Liver (tissue), 9 donors: Measurements from ENCODE around the gene SNX18. TPM values are rescaled to one million over a fixed set of nuclear protein-coding genes. Genes with fewer than 3 reads are reported as not detected.

Source experiments
- DNase-seq: peaks from one replicate; pipeline ENCODE4 v3.0.0-alpha.2; 2017; ENCODE audit warnings: low spot score
- H3K27ac ChIP-seq, 2 donors: one replicate each; pipeline ENCODE4 v1.7.0; 2013; ENCODE audit warnings: inconsistent platforms in 2 of 2, low read length in 2 of 2, control low read depth in 1 of 2, low read depth in 1 of 2, mild to moderate bottlenecking in 1 of 2
- H3K27me3 ChIP-seq, 4 donors: one replicate each; pipeline versions ENCODE4 v1.6.1 to v1.7.0; 2013; ENCODE audit warnings: low read length in 3 of 4, inconsistent platforms in 1 of 4, mild to moderate bottlenecking in 1 of 4, moderate library complexity in 1 of 4; ENCODE audit not compliant: control insufficient read depth in 4 of 4, insufficient read depth in 4 of 4
- H3K36me3 ChIP-seq, 4 donors: one replicate each; pipeline versions ENCODE4 v1.6.1 to v1.7.0; 2013; ENCODE audit warnings: low read length in 3 of 4, mild to moderate bottlenecking in 3 of 4, low read depth in 1 of 4, moderate library complexity in 1 of 4; ENCODE audit not compliant: control insufficient read depth in 4 of 4, insufficient read depth in 3 of 4
- H3K4me1 ChIP-seq, 4 donors: one replicate each; pipeline versions ENCODE4 v1.6.1 to v1.7.0; 2013; ENCODE audit warnings: low read length in 3 of 4, mild to moderate bottlenecking in 3 of 4, moderate library complexity in 1 of 4; ENCODE audit not compliant: control insufficient read depth in 4 of 4, insufficient read depth in 4 of 4
- H3K4me3 ChIP-seq, 3 donors: one replicate each; pipeline versions ENCODE4 v1.6.1 to v1.7.0; 2013; ENCODE audit warnings: low read length in 3 of 3, control low read depth in 1 of 3, low read depth in 1 of 3, mild to moderate bottlenecking in 1 of 3
- H3K9ac ChIP-seq, 2 donors: one replicate each; pipeline ENCODE4 v1.7.0; 2013; ENCODE audit warnings: low read length in 2 of 2, mild to moderate bottlenecking in 2 of 2, moderate library complexity in 2 of 2, control low read depth in 1 of 2, low read depth in 1 of 2
- H3K9me3 ChIP-seq, 4 donors: one replicate each; pipeline versions ENCODE4 v1.6.1 to v1.7.0; 2013; ENCODE audit warnings: low read length in 3 of 4; ENCODE audit not compliant: control insufficient read depth in 4 of 4
- EGR1 ChIP-seq, 2 donors: IDR thresholded peaks; 2 replicates each; pipeline ENCODE4 v1.6.1; 2016 to 2018; ENCODE audit warnings: antibody characterized with exemption in 2 of 2, low read depth in 2 of 2
- FOXA1 ChIP-seq: IDR thresholded peaks from 2 replicates; pipeline ENCODE4 v1.6.1; 2016; ENCODE audit warnings: antibody characterized with exemption
- FOXA2 ChIP-seq: IDR thresholded peaks from 2 replicates; pipeline ENCODE4 v1.6.1; 2016; ENCODE audit warnings: antibody characterized with exemption
- GABPA ChIP-seq, 2 donors: IDR thresholded peaks in 1 of 2; conservative IDR thresholded peaks in 1 of 2; 2 replicates each; pipeline ENCODE4 v1.6.1; 2016; ENCODE audit warnings: antibody characterized with exemption in 2 of 2, mild to moderate bottlenecking in 1 of 2, moderate library complexity in 1 of 2
- HNF4A ChIP-seq, 2 donors: conservative IDR thresholded peaks; 2 replicates each; pipeline ENCODE4 v1.6.1; 2016; ENCODE audit warnings: antibody characterized with exemption in 2 of 2, mild to moderate bottlenecking in 2 of 2
- HNF4G ChIP-seq: IDR thresholded peaks from 2 replicates; pipeline ENCODE4 v1.6.1; 2016; ENCODE audit warnings: antibody characterized with exemption
- JUND ChIP-seq, 2 donors: IDR thresholded peaks; 2 replicates each; pipeline ENCODE4 v1.6.1; 2016; ENCODE audit warnings: antibody characterized with exemption in 2 of 2
- NR2F2 ChIP-seq: IDR thresholded peaks from 2 replicates; pipeline ENCODE4 v1.6.1; 2016; ENCODE audit warnings: antibody characterized with exemption
- RAD21 ChIP-seq, 2 donors: IDR thresholded peaks; 2 replicates each; pipeline ENCODE4 v1.6.1; 2016; ENCODE audit warnings: antibody characterized with exemption in 2 of 2, mild to moderate bottlenecking in 2 of 2
- RXRA ChIP-seq, 2 donors: IDR thresholded peaks; 2 replicates each; pipeline ENCODE4 v1.6.1; 2017 to 2018; ENCODE audit warnings: antibody characterized with exemption in 2 of 2, mild to moderate bottlenecking in 1 of 2
- SP1 ChIP-seq: IDR thresholded peaks from 2 replicates; pipeline ENCODE4 v1.6.1; 2018; ENCODE audit warnings: antibody characterized with exemption, mild to moderate bottlenecking
- TAF1 ChIP-seq: conservative IDR thresholded peaks from 2 replicates; pipeline ENCODE4 v1.6.1; 2016; ENCODE audit warnings: antibody characterized with exemption, mild to moderate bottlenecking
- YY1 ChIP-seq: IDR thresholded peaks from 2 replicates; pipeline ENCODE4 v1.6.1; 2016; ENCODE audit warnings: antibody characterized with exemption, mild to moderate bottlenecking
- WGBS: extraction: QIAGEN DNeasy Blood & Tissue Kit; methylation state at CpG from one replicate; pipeline ENCODE4 v1.1.7; 2013; 5-methylcytosine and 5-hydroxymethylcytosine counted together
- polyA plus RNA-seq, 2 donors: library from polyadenylated mRNA; stranded (reverse) in 1 of 2; unstranded in 1 of 2; fragments of 200-250 nt in 1 of 2; fragments of >200 nt in 1 of 2; fragmentation: Nextera tagmentation in 1 of 2; extraction: Ambion mirVana in 1 of 2; gene quantifications; one replicate each; pipeline versions ENCODE4 v1.2.1 to v1.2.3, GENCODE V29; 2013 to 2015
- total RNA-seq, 2 donors: library from RNA; depleted of rRNA; stranded (reverse); fragments of >200 nt; gene quantifications; one replicate each; pipeline ENCODE4 v1.2.3, GENCODE V29; 2014
- TF ChIP-seq, protein P1 (sequence below): IDR thresholded peaks from 2 replicates; pipeline ENCODE4 v1.6.1; 2016; ENCODE audit warnings: antibody characterized with exemption
- TF ChIP-seq, protein P2 (sequence below): IDR thresholded peaks from 2 replicates; pipeline ENCODE4 v1.6.1; 2016; ENCODE audit warnings: antibody characterized with exemption
- TF ChIP-seq, protein P3 (sequence below): IDR thresholded peaks from 2 replicates; pipeline ENCODE4 v1.6.1; 2016; ENCODE audit warnings: antibody characterized with exemption, mild to moderate bottlenecking
- TF ChIP-seq, protein P4 (sequence below): IDR thresholded peaks from 2 replicates; pipeline ENCODE4 v1.6.1; 2016; ENCODE audit warnings: antibody characterized with exemption
- TF ChIP-seq, protein P5 (sequence below): fragments of 150-350 bp; IDR thresholded peaks from 2 replicates; pipeline ENCODE4 v1.5.1; 2017; ENCODE audit warnings: improper control_type of control experiment, low read depth, low read length; ENCODE audit not compliant: missing input control
- donor health status: healthy.
- donor health status: healthy.
- donor health status: healthy.
- donor health status: healthy.
- donor health status: healthy.

Gene SNX18
- total and polyA plus RNA-seq, 4 donors: 4.9 to 32.5 (median 12.6) TPM

DNA sequence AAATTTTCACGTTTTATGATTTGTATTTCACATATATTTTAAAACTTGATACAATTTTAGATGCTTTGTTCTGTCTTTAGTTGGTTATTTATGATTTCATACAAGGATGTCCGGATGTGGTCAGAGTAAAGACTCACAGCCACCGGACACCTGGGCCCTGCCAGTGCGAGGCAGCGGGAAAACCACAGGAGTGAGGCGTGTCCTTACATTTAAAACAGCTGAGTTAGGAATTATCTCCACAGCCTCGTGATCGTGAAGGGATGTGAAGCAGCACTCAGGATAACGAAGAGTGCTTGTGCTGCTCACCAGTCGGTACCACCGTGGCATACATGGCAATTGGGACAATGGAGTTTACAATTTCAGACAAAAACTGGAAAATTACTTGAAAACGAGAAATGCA, 14.0 kb downstream of the SNX18 start:
- Histone ChIP-seq H3K4me1 (peaks cover 21 to 54% (median 34%) of the 10 kb centered on the region in 4 donors), H3K9me3 (no peaks in the 10 kb centered on the region), H3K27me3 (no peaks in the 10 kb centered on the region), H3K9ac (no peak overlapping the region), H3K27ac (no peak overlapping the region), H3K36me3 (no peaks in the 10 kb centered on the region), H3K4me3 (no peak overlapping the region)
- TF ChIP-seq, protein P1, sequence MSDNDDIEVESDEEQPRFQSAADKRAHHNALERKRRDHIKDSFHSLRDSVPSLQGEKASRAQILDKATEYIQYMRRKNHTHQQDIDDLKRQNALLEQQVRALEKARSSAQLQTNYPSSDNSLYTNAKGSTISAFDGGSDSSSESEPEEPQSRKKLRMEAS: no peak
- TF ChIP-seq, protein P2, sequence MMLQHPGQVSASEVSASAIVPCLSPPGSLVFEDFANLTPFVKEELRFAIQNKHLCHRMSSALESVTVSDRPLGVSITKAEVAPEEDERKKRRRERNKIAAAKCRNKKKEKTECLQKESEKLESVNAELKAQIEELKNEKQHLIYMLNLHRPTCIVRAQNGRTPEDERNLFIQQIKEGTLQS: no peak
- no peak for TF ChIP-seq YY1
- TF ChIP-seq SP1: no peak
- TF ChIP-seq FOXA1: no peak
- no peak for TF ChIP-seq HNF4A (conservative IDR thresholded peaks at IDR 0.05)
- TF ChIP-seq JUND (IDR thresholded peaks at IDR 0.05): no peak
- TF ChIP-seq, protein P3, sequence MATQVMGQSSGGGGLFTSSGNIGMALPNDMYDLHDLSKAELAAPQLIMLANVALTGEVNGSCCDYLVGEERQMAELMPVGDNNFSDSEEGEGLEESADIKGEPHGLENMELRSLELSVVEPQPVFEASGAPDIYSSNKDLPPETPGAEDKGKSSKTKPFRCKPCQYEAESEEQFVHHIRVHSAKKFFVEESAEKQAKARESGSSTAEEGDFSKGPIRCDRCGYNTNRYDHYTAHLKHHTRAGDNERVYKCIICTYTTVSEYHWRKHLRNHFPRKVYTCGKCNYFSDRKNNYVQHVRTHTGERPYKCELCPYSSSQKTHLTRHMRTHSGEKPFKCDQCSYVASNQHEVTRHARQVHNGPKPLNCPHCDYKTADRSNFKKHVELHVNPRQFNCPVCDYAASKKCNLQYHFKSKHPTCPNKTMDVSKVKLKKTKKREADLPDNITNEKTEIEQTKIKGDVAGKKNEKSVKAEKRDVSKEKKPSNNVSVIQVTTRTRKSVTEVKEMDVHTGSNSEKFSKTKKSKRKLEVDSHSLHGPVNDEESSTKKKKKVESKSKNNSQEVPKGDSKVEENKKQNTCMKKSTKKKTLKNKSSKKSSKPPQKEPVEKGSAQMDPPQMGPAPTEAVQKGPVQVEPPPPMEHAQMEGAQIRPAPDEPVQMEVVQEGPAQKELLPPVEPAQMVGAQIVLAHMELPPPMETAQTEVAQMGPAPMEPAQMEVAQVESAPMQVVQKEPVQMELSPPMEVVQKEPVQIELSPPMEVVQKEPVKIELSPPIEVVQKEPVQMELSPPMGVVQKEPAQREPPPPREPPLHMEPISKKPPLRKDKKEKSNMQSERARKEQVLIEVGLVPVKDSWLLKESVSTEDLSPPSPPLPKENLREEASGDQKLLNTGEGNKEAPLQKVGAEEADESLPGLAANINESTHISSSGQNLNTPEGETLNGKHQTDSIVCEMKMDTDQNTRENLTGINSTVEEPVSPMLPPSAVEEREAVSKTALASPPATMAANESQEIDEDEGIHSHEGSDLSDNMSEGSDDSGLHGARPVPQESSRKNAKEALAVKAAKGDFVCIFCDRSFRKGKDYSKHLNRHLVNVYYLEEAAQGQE: no peak
- TF ChIP-seq GABPA (IDR thresholded peaks at IDR 0.05 in 1 of 2, conservative IDR thresholded peaks at IDR 0.05 in 1 of 2): no peak
- TF ChIP-seq RXRA (IDR thresholded peaks at IDR 0.05): no peak
- TF ChIP-seq TAF1: no peak
- no peak for TF ChIP-seq RAD21 (IDR thresholded peaks at IDR 0.05)
- TF ChIP-seq, protein P4, sequence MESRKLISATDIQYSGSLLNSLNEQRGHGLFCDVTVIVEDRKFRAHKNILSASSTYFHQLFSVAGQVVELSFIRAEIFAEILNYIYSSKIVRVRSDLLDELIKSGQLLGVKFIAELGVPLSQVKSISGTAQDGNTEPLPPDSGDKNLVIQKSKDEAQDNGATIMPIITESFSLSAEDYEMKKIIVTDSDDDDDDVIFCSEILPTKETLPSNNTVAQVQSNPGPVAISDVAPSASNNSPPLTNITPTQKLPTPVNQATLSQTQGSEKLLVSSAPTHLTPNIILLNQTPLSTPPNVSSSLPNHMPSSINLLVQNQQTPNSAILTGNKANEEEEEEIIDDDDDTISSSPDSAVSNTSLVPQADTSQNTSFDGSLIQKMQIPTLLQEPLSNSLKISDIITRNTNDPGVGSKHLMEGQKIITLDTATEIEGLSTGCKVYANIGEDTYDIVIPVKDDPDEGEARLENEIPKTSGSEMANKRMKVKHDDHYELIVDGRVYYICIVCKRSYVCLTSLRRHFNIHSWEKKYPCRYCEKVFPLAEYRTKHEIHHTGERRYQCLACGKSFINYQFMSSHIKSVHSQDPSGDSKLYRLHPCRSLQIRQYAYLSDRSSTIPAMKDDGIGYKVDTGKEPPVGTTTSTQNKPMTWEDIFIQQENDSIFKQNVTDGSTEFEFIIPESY: no peak
- no peak for TF ChIP-seq FOXA2
- TF ChIP-seq, protein P5, sequence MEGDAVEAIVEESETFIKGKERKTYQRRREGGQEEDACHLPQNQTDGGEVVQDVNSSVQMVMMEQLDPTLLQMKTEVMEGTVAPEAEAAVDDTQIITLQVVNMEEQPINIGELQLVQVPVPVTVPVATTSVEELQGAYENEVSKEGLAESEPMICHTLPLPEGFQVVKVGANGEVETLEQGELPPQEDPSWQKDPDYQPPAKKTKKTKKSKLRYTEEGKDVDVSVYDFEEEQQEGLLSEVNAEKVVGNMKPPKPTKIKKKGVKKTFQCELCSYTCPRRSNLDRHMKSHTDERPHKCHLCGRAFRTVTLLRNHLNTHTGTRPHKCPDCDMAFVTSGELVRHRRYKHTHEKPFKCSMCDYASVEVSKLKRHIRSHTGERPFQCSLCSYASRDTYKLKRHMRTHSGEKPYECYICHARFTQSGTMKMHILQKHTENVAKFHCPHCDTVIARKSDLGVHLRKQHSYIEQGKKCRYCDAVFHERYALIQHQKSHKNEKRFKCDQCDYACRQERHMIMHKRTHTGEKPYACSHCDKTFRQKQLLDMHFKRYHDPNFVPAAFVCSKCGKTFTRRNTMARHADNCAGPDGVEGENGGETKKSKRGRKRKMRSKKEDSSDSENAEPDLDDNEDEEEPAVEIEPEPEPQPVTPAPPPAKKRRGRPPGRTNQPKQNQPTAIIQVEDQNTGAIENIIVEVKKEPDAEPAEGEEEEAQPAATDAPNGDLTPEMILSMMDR: no peak
- no peak for TF ChIP-seq EGR1 (IDR thresholded peaks at IDR 0.05; ENCODE audit: low read depth in 2 of 2)
- no peak for TF ChIP-seq NR2F2
- TF ChIP-seq HNF4G: no peak
- no peak for DNase-seq
- 67% methylated on average over 12 of the region's 12 CpGs for WGBS
